Stomach (tissue), 9 donors: Measurements from ENCODE around the gene SCP2. TPM values are rescaled to one million over a fixed set of nuclear protein-coding genes. Genes with fewer than 3 reads are reported as not detected.

ENCODE experiments used
- DNase-seq, 2 donors: peaks; one replicate each; pipeline versions ENCODE4 v3.0.0 to v3.0.0-alpha.2; 2013 to 2019
- H3K27ac ChIP-seq, 5 donors: fragments of 200-600 bp in 4 of 5; sonication (generic) in 4 of 5; one replicate each; pipeline ENCODE4 v1.5.1; 2013 to 2019; ENCODE audit warnings: mild to moderate bottlenecking in 1 of 5, moderate library complexity in 1 of 5
- H3K27me3 ChIP-seq, 3 donors: fragments of 200-600 bp; sonication (generic); one replicate each; pipeline ENCODE4 v1.5.1; 2017 to 2019; ENCODE audit warnings: mixed run types in 1 of 3
- H3K36me3 ChIP-seq, 4 donors: fragments of 200-600 bp; sonication (generic); 1 replicate in 3 of 4; 2 replicates in 1 of 4; pipeline ENCODE4 v1.5.1; 2016 to 2019
- H3K4me1 ChIP-seq, 4 donors: fragments of 200-600 bp; sonication (generic); one replicate each; pipeline ENCODE4 v1.5.1; 2016 to 2019
- H3K4me3 ChIP-seq, 4 donors: fragments of 200-600 bp; sonication (generic) in 3 of 4; one replicate each; pipeline ENCODE4 v1.5.1; 2016 to 2019; ENCODE audit warnings: mild to moderate bottlenecking in 1 of 4
- H3K9me3 ChIP-seq, 4 donors: fragments of 200-600 bp; sonication (generic); one replicate each; pipeline ENCODE4 v1.5.1; 2016 to 2019
- CTCF ChIP-seq, 7 experiments: fragments of 450-650 bp in 4 of 7; fragments of 200-600 bp in 3 of 7; sonication (generic) in 3 of 7; IDR thresholded peaks; one replicate each; pipeline ENCODE4 v1.5.1; 2016 to 2019; ENCODE audit warnings: antibody characterized with exemption in 7 of 7, control low read depth in 2 of 7, mild to moderate bottlenecking in 1 of 7
- EP300 ChIP-seq: sonication (generic); formaldehyde crosslinking; IDR thresholded peaks from one replicate; pipeline ENCODE4 v1.6.1; 2017; ENCODE audit warnings: antibody characterized with exemption
- POLR2A ChIP-seq, 4 donors: fragments of 450-650 bp; IDR thresholded peaks; one replicate each; pipeline ENCODE4 v1.6.1; 2016; ENCODE audit warnings: antibody characterized with exemption in 4 of 4, control low read depth in 2 of 4, mild to moderate bottlenecking in 1 of 4, moderate library complexity in 1 of 4
- POLR2AphosphoS5 ChIP-seq, 3 donors: sonication (generic); formaldehyde crosslinking; IDR thresholded peaks; one replicate each; pipeline ENCODE4 v1.6.1; 2016; ENCODE audit warnings: antibody characterized with exemption in 3 of 3
- WGBS, 5 donors: extraction: QIAGEN DNeasy Blood & Tissue Kit in 3 of 5; methylation state at CpG; one replicate each; pipeline versions ENCODE4 v1.1.5 to v1.1.7; 2013 to 2018; 5-methylcytosine and 5-hydroxymethylcytosine counted together
- intact Hi-C: fragments of 100-400 bp; cut with DNase I; formaldehyde crosslinking; loops from one replicate; pipeline ENCODE4 v1.15.1; 2023; ENCODE audit warnings: low total_unique reads
- polyA plus RNA-seq, 3 donors: library from polyadenylated mRNA; stranded (reverse); fragments of 200-250 nt; gene quantifications; one replicate each; pipeline ENCODE4 v1.2.3, GENCODE V29; 2013
- total RNA-seq, 5 donors: library from RNA; depleted of rRNA; stranded (reverse); fragments of >200 nt; gene quantifications; one replicate each; pipeline versions ENCODE4 v1.1.0 to v1.2.3, GENCODE V29; 2014 to 2016
- donor health status: healthy with polysubstance abuse.
- donor health status: Bipolar disorder and iron deficiency.
- donor health status: healthy.

The SCP2 gene
- total and polyA plus RNA-seq, 8 donors = 45.1 to 347 (median 97.0) TPM

GRCh38 chr1:53066891-53067738, 140.0 kb downstream of the SCP2 start:
- intact Hi-C loops = no loop called here
- Histone ChIP-seq H3K27me3 (peaks cover 0 to 16% (median 12%) of the 10 kb centered on the region in 3 donors), H3K27ac (peak overlapping the region in 1 of 5 donors; percentile 55), H3K4me1 (peaks cover 10 to 41% (median 23%) of the 10 kb centered on the region in 4 donors), H3K36me3 (peaks cover 0 to 21% (median 13%) of the 10 kb centered on the region in 4 donors), H3K9me3 (no peaks in the 10 kb centered on the region), H3K4me3 (no peak overlapping the region)
- peak in 1 of 2 donors; percentile 11 for DNase-seq
- TF ChIP-seq POLR2AphosphoS5 (IDR thresholded peaks at IDR 0.05) (no peak), CTCF (IDR thresholded peaks at IDR 0.05) (no peak), EP300 (no peak), POLR2A (IDR thresholded peaks at IDR 0.05) (no peak)
- 77 to 85% (median 82%) methylated on average over 12 to 13 of the region's 13 CpGs for WGBS, 5 donors

- intact Hi-C loops = no loop called here
- peaks cover 0 to 21% (median 13%) of the 10 kb centered on the region in 4 donors for H3K36me3 ChIP-seq
- 82 to 94% (median 89%) methylated on average over 2 of the region's 2 CpGs for WGBS, 5 donors
These were observed 140.8 kb downstream of the SCP2 start for GRCh38 chr1:53067886-53068285.

GRCh38 chr1:53068314-53069099, 141.4 kb downstream of the SCP2 start:
- peak in 1 of 2 donors; percentile 11 for DNase-seq
- peaks cover 0 to 2% (median 0%) of the 10 kb centered on the region in 3 donors for H3K27me3 ChIP-seq
- intact Hi-C loops = no loop called here
- WGBS, 5 donors = 80 to 90% (median 89%) methylated on average over 7 of the region's 7 CpGs
- peaks cover 0 to 21% (median 13%) of the 10 kb centered on the region in 4 donors for H3K36me3 ChIP-seq
- H3K27ac ChIP-seq = no peak overlapping the region
- TF ChIP-seq POLR2A (IDR thresholded peaks at IDR 0.05) = no peak
- no peak for TF ChIP-seq EP300
- peaks cover 0 to 28% (median 11%) of the 10 kb centered on the region in 4 donors for H3K4me1 ChIP-seq
- no peak overlapping the region for H3K4me3 ChIP-seq
- no peaks in the 10 kb centered on the region for H3K9me3 ChIP-seq

More at GRCh38 chr1:53067886-53068285, 140.8 kb downstream of the SCP2 start:
- H3K4me1 ChIP-seq = peaks cover 2 to 34% (median 17%) of the 10 kb centered on the region in 4 donors
- H3K9me3 ChIP-seq = no peaks in the 10 kb centered on the region
- no peak overlapping the region for H3K27ac ChIP-seq
- TF ChIP-seq POLR2AphosphoS5 (IDR thresholded peaks at IDR 0.05) = no peak
- TF ChIP-seq CTCF (IDR thresholded peaks at IDR 0.05) = no peak
- no peak for TF ChIP-seq POLR2A (IDR thresholded peaks at IDR 0.05)
- TF ChIP-seq EP300 = no peak
- DNase-seq = no peak
- peaks cover 0 to 8% (median 5%) of the 10 kb centered on the region in 3 donors for H3K27me3 ChIP-seq
- H3K4me3 ChIP-seq = no peak overlapping the region

- WGBS, 5 donors = 83 to 93% (median 90%) methylated on average over 7 of the region's 7 CpGs
- intact Hi-C loops = no loop called here
- TF ChIP-seq CTCF (IDR thresholded peaks at IDR 0.05) (no peak), POLR2A (IDR thresholded peaks at IDR 0.05) (no peak), EP300 (no peak), POLR2AphosphoS5 (IDR thresholded peaks at IDR 0.05) (no peak)
- H3K27ac ChIP-seq = no peak overlapping the region
- H3K9me3 ChIP-seq = no peaks in the 10 kb centered on the region
- DNase-seq = no peak
- peaks cover 0 to 21% (median 8%) of the 10 kb centered on the region in 4 donors for H3K4me1 ChIP-seq
- H3K36me3 ChIP-seq = peaks cover 0 to 21% (median 13%) of the 10 kb centered on the region in 4 donors
- no peaks in the 10 kb centered on the region for H3K27me3 ChIP-seq
- H3K4me3 ChIP-seq = no peak overlapping the region
These were observed 142.2 kb downstream of the SCP2 start for GRCh38 chr1:53069265-53069662.
